Left forelimb (tissue), 1 donor: ENCODE results near the gene DRAP1.
"Not testable (repeated sequence)": the region's sequence is repeated elsewhere in the genome, so short reads cannot be mapped to it uniquely, and the experiment has no call there.

Experiments
- DNase-seq: peaks from one replicate; pipeline ENCODE4 v3.0.0-alpha.2; 2018; ENCODE audit warnings: low spot score

DRAP1 gene

GRCh38 chr11:65931773-65932557 lies 12.7 kb downstream of the DRAP1 start:
- no peak for DNase-seq

GRCh38 chr11:65932558-65932919 lies 13.3 kb downstream of the DRAP1 start:
- DNase-seq, result no peak

GRCh38 chr11:65934014-65934413 lies 14.8 kb downstream of the DRAP1 start:
- DNase-seq, result no peak

- DNase-seq, result no peak
Measured at GRCh38 chr11:65937766-65938165, 18.5 kb downstream of the DRAP1 start.

- DNase-seq, result no peak
Measured at GRCh38 chr11:65941720-65942310, 22.6 kb downstream of the DRAP1 start.

GRCh38 chr11:65942531-65942930 lies 23.3 kb downstream of the DRAP1 start:
- DNase-seq, result no peak

- DNase-seq, result no peak
Measured at GRCh38 chr11:65944191-65944590, 25.0 kb downstream of the DRAP1 start.

- no peak for DNase-seq
Measured at GRCh38 chr11:65944767-65945166, 25.5 kb downstream of the DRAP1 start.

- no peak for DNase-seq
Measured at GRCh38 chr11:65945430-65945911, 26.2 kb downstream of the DRAP1 start, which contains the start of gene TSGA10IP. Gene TSGA10IP (plus strand): TSS chr11:65945480. CDS start chr11:65945676, 196 bp downstream.

GRCh38 chr11:65945941-65946558 lies 26.8 kb downstream of the DRAP1 start:
- DNase-seq, result no peak

- DNase-seq, result no peak
Measured at GRCh38 chr11:65946655-65947054, 27.4 kb downstream of the DRAP1 start.

- DNase-seq, result no peak
Measured at GRCh38 chr11:65947133-65947532, 27.9 kb downstream of the DRAP1 start.

GRCh38 chr11:65947603-65948125 lies 28.4 kb downstream of the DRAP1 start:
- DNase-seq, result no peak

GRCh38 chr11:65950711-65951110 lies 31.5 kb downstream of the DRAP1 start:
- not testable (repeated sequence) for DNase-seq

- not testable (repeated sequence) for DNase-seq
Measured at GRCh38 chr11:65951641-65952040, 32.4 kb downstream of the DRAP1 start.

- DNase-seq, result no peak
Measured at GRCh38 chr11:65952052-65952521, 32.9 kb downstream of the DRAP1 start.

- DNase-seq, result no peak
Measured at GRCh38 chr11:65953471-65953870, 34.2 kb downstream of the DRAP1 start.

- DNase-seq, result no peak
Measured at GRCh38 chr11:65954771-65955170, 35.5 kb downstream of the DRAP1 start.

- no peak for DNase-seq
Measured at GRCh38 chr11:65958291-65958690, 39.1 kb downstream of the DRAP1 start.

- no peak for DNase-seq
Measured at GRCh38 chr11:65958774-65959420, 39.7 kb downstream of the DRAP1 start.

- DNase-seq, result no peak
Measured at GRCh38 chr11:65960824-65961266, 41.6 kb downstream of the DRAP1 start.
